Transverse colon (tissue), 4 donors: ENCODE data around the gene NAA15.

ENCODE experiments used
- CTCF ChIP-seq, 5 experiments: fragments of 200-600 bp in 3 of 5; fragments of 450-650 bp in 2 of 5; sonication (generic) in 3 of 5; IDR thresholded peaks; 1 replicate in 2 of 5; 2 replicates in 3 of 5; pipeline ENCODE4 v1.5.1; 2016 to 2017; ENCODE audit warnings: antibody characterized with exemption in 5 of 5, inconsistent platforms in 3 of 5, mild to moderate bottlenecking in 2 of 5, moderate library complexity in 1 of 5
- POLR2A ChIP-seq: fragments of 450-650 bp; IDR thresholded peaks from one replicate; pipeline ENCODE4 v1.6.1; 2016; ENCODE audit warnings: antibody characterized with exemption, mild to moderate bottlenecking, moderate library complexity
- POLR2AphosphoS5 ChIP-seq, 3 donors: sonication (generic); formaldehyde crosslinking; IDR thresholded peaks; one replicate each; pipeline ENCODE4 v1.6.1; 2016; ENCODE audit warnings: antibody characterized with exemption in 3 of 3

- TF ChIP-seq POLR2A (no peak), CTCF (IDR thresholded peaks at IDR 0.05) (no peak), POLR2AphosphoS5 (IDR thresholded peaks at IDR 0.05) (no peak)
Observed at GRCh38 chr4:139410312-139410711, 109.0 kb downstream of the NAA15 start.
